SJCRH30 (cell line): Measurements from ENCODE around the gene PPM1E. TPM values are rescaled to one million over a fixed set of nuclear protein-coding genes. Genes with fewer than 3 reads are reported as not detected.

Experiments
- DNase-seq, 2 experiments: peaks; one replicate each; pipeline ENCODE4 v3.0.0-alpha.2; 2015 to 2020
- H3K27ac ChIP-seq: fragments of 250-450 bp; sonication (Bioruptor Pico); 2 replicates; pipeline ENCODE4 v1.5.1; 2020; ENCODE audit warnings: mild to moderate bottlenecking, moderate library complexity
- H3K27me3 ChIP-seq: fragments of 250-450 bp; sonication (Bioruptor Pico); 2 replicates; pipeline ENCODE4 v1.5.1; 2020; ENCODE audit warnings: mild to moderate bottlenecking, moderate library complexity
- H3K36me3 ChIP-seq: fragments of 250-450 bp; sonication (Bioruptor Pico); 2 replicates; pipeline ENCODE4 v1.5.1; 2020; ENCODE audit warnings: mild to moderate bottlenecking, moderate library complexity
- H3K4me1 ChIP-seq: fragments of 250-450 bp; sonication (Bioruptor Pico); 2 replicates; pipeline ENCODE4 v1.5.1; 2020; ENCODE audit warnings: mild to moderate bottlenecking, moderate library complexity
- H3K4me3 ChIP-seq: fragments of 250-450 bp; sonication (Bioruptor Pico); 2 replicates; pipeline ENCODE4 v1.5.1; 2020; ENCODE audit warnings: mild to moderate bottlenecking, moderate library complexity
- H3K9me3 ChIP-seq: fragments of 250-450 bp; sonication (Bioruptor Pico); replicated peaks from 2 replicates; pipeline ENCODE4 v1.5.1; 2020; ENCODE audit warnings: mild to moderate bottlenecking, moderate library complexity
- total RNA-seq: library from RNA; depleted of rRNA; stranded (reverse); fragments of >200 nt; shearing (Covaris generic); gene quantifications from 2 replicates; pipeline ENCODE4 v1.2.3, GENCODE V29; 2014

PPM1E gene
- total RNA-seq, 1 experiment from 2014 or later, result 3.2 TPM

GRCh38 chr17:58969156-58969555, 213.5 kb downstream of the PPM1E start:
- Histone ChIP-seq H3K27ac (no peak overlapping the region), H3K4me1 (no peaks in the 10 kb centered on the region), H3K27me3 (no peaks in the 10 kb centered on the region), H3K36me3 (no peaks in the 10 kb centered on the region), H3K4me3 (no peak overlapping the region), H3K9me3 (no peaks in the 10 kb centered on the region)
- no peak for DNase-seq

- H3K4me3 ChIP-seq, result no peak overlapping the region
- no peaks in the 10 kb centered on the region for H3K27me3 ChIP-seq
- DNase-seq, result no peak
- H3K27ac ChIP-seq, result no peak overlapping the region
- H3K36me3 ChIP-seq, result no peaks in the 10 kb centered on the region
- H3K9me3 ChIP-seq, result no peaks in the 10 kb centered on the region
- no peaks in the 10 kb centered on the region for H3K4me1 ChIP-seq
These were observed 214.0 kb downstream of the PPM1E start for GRCh38 chr17:58969612-58970011.

DNA sequence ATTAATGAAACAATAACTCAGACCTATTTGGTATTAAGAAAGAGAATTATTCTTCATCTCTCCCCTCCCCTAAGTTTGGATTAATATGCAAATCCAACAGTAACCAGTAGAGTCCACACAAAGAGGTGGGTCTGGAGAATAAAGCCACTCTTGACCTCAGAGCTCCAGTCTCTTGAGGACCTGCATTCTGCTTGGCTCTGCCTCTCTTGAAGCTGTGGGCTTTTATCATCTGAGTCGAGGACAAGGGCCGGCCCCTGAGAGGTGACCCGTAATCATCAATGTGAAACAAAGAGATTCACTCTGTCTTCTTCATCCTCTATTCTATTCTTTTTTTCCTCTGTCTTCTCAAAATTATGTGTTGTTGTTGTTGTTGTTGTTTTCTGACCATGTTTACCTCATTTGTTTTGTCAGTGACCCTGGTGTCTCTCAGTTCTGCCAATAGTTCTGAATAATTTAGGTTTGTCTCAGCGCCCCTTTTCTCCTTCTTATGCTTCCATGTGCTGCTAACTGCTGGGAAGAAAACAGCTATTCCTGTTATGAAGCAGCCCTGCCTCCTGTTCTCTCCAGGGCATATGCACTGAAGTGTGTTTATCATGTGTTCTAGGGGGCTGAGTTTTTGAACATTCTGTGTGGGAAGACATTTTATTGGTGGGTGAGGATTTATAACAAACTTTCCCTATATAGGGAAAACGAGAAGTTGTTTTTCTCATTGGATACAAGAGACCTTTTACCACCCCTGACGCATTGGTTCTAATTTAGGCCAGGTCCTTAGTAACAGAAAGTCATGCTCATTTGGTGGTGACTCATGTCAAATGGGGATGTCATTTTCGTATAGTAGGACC, 215.2 kb downstream of the PPM1E start:
- Histone ChIP-seq H3K36me3 (no peaks in the 10 kb centered on the region), H3K27me3 (no peaks in the 10 kb centered on the region), H3K4me3 (no peak overlapping the region), H3K27ac (no peak overlapping the region), H3K9me3 (no peaks in the 10 kb centered on the region), H3K4me1 (no peaks in the 10 kb centered on the region)
- no peak for DNase-seq

DNA sequence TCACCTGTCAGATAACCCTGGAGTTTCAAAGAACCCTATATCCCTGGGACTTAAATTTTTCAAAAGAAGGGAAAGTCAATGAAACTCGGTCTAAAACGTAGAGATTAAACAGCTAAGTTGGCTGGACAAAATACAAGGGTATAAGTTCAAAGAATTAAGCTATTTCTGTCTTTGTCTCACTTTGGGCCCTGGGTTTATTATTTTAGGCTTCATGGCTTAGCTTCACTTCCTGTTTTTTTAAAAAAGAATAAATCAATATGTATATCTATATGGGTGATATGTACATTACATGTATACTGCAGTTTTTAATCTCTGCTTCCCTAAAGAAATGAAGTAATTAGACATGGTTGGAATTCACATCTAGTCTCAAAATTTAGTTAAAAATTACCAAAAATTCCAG, 218.7 kb downstream of the PPM1E start:
- no peaks in the 10 kb centered on the region for H3K27me3 ChIP-seq
- H3K27ac ChIP-seq, result no peak overlapping the region
- no peaks in the 10 kb centered on the region for H3K4me1 ChIP-seq
- H3K9me3 ChIP-seq, result no peaks in the 10 kb centered on the region
- no peaks in the 10 kb centered on the region for H3K36me3 ChIP-seq
- H3K4me3 ChIP-seq, result no peak overlapping the region
- DNase-seq, result no peak

DNA sequence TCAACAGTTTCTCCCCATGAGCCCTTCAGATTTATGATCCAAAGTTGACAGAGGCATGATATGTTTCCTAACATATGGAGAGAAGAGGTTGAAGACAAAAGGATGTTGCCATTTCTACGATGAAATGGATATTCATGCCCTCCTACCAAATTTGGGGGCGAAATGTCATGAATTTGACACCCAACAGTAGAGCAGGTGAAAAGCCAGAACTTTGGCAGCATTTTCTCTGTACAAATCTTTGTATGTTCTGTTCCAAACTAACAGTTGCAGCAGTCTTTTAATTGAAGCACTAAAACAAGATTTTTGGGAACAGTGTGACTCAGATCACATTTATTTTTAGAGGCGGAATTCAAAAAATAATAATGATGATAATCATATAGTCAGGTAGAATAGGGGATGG, 220.9 kb downstream of the PPM1E start:
- no peak overlapping the region for H3K27ac ChIP-seq
- no peak for DNase-seq
- H3K4me1 ChIP-seq, result no peaks in the 10 kb centered on the region
- H3K36me3 ChIP-seq, result no peaks in the 10 kb centered on the region
- no peaks in the 10 kb centered on the region for H3K9me3 ChIP-seq
- no peak overlapping the region for H3K4me3 ChIP-seq
- H3K27me3 ChIP-seq, result no peaks in the 10 kb centered on the region

GRCh38 chr17:58980706-58981481, 225.2 kb downstream of the PPM1E start:
- H3K4me3 ChIP-seq, result no peak overlapping the region
- H3K27ac ChIP-seq, result no peak overlapping the region
- no peaks in the 10 kb centered on the region for H3K36me3 ChIP-seq
- H3K9me3 ChIP-seq, result no peaks in the 10 kb centered on the region
- H3K27me3 ChIP-seq, result no peaks in the 10 kb centered on the region
- DNase-seq, result no peak
- no peaks in the 10 kb centered on the region for H3K4me1 ChIP-seq

GRCh38 chr17:58982626-58983025, 227.0 kb downstream of the PPM1E start:
- Histone ChIP-seq H3K27me3 (no peaks in the 10 kb centered on the region), H3K27ac (no peak overlapping the region), H3K4me1 (no peaks in the 10 kb centered on the region), H3K9me3 (no peaks in the 10 kb centered on the region), H3K36me3 (no peaks in the 10 kb centered on the region), H3K4me3 (no peak overlapping the region)
- DNase-seq, result no peak

DNA sequence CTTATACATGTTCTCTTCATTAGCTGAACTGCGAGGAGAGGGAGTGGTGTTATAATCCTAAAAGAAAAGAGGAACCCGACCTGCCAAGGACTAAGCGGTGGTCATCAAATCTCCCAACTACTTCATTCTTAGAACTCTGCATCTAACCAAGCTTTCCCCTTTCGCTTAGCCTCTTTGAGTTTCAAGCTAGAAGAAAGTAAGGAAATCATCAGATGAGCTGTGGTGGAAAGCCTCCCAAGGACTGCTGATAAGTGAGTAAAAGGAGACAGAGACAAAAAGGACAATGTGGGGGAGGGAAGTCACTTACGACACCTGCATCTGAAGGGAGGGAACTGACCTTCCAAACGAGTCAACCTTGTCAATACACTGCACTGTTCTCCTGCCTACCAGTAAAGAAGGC, 229.7 kb downstream of the PPM1E start:
- Histone ChIP-seq H3K27me3 (no peaks in the 10 kb centered on the region), H3K9me3 (no peaks in the 10 kb centered on the region), H3K4me3 (no peak overlapping the region), H3K27ac (no peak overlapping the region), H3K4me1 (no peaks in the 10 kb centered on the region), H3K36me3 (no peaks in the 10 kb centered on the region)
- DNase-seq, result no peak

DNA sequence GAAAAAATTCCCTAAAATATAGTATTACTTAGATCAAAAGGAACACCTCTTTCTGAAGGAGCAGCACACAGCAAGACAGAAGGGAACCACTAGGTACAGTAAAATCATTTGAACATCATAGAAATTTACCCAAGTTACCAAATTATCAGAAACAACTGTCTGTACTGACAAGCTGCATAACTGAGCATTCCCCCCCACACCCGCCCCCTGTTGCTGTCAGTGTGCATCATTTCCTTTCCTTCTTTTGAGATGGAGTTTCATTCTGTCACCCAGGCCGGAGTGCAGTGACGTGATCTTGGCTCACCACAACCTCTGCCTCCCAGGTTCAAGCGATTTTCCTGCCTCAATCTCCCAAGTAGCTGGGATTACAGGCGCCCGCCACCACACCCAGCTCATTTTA, 230.3 kb downstream of the PPM1E start:
- Histone ChIP-seq H3K36me3 (no peaks in the 10 kb centered on the region), H3K27ac (no peak overlapping the region), H3K4me1 (no peaks in the 10 kb centered on the region), H3K27me3 (no peaks in the 10 kb centered on the region), H3K4me3 (no peak overlapping the region), H3K9me3 (no peaks in the 10 kb centered on the region)
- DNase-seq, result no peak

DNA sequence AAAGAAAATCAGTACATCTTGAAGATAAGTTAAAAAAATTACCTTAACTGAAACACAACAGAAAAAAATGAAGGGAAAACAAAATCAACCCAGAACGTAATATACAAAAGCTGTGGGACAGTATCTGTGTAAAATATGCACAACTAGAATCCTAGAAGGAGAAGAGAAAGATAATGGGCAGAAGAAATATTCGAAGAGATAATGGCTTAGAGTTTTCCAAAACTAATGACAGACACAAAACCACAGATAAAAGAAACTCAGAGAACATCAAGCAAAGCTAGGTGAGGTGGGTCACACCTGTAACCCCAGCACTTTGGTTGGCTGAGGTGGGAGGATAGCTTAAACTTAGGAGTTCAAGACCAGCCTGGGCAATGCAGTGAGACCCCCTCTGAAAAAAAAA, 234.0 kb downstream of the PPM1E start:
- Histone ChIP-seq H3K4me1 (no peaks in the 10 kb centered on the region), H3K27ac (no peak overlapping the region), H3K36me3 (no peaks in the 10 kb centered on the region)

DNA sequence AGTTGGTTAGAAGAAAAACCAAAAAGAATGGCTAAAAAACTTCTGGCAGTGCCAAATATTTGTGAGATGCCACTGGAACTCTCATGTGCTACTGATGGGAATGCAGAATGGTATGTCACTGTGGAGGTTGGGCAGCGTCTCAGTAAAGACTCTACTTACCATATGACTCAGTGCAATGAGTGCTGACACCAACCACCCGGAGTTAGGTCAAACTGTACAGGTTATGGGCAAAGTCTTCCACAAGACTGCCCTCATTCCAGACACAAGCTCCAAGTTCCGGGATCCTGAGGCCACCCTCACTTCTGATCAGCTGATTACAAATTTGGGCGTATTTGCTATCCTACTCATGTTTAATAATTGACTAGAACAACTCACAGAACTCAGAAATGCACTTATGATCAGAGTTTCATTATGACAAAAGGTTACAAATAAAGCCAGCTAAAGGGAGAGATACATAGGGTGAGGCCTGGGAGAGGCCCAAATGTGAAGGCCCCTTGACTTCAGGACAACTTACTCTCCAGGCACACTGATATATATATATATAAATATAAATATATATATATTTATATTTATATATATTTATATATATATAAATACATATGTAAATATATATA, 236.2 kb downstream of the PPM1E start:
- no peak overlapping the region for H3K27ac ChIP-seq
- no peak for DNase-seq

More for the DNA sequence above, 234.0 kb downstream of the PPM1E start:
- no peak for DNase-seq
- no peaks in the 10 kb centered on the region for H3K27me3 ChIP-seq
- no peaks in the 10 kb centered on the region for H3K9me3 ChIP-seq
- no peak overlapping the region for H3K4me3 ChIP-seq

GRCh38 chr17:58993311-58993710, 237.7 kb downstream of the PPM1E start:
- no peak for DNase-seq
- Histone ChIP-seq H3K36me3 (no peaks in the 10 kb centered on the region), H3K9me3 (no peaks in the 10 kb centered on the region), H3K4me3 (no peak overlapping the region), H3K27me3 (no peaks in the 10 kb centered on the region), H3K4me1 (no peaks in the 10 kb centered on the region), H3K27ac (no peak overlapping the region)

More for the DNA sequence above, 236.2 kb downstream of the PPM1E start:
- Histone ChIP-seq H3K36me3 (no peaks in the 10 kb centered on the region), H3K27me3 (no peaks in the 10 kb centered on the region), H3K9me3 (no peaks in the 10 kb centered on the region), H3K4me1 (no peaks in the 10 kb centered on the region), H3K4me3 (no peak overlapping the region)

- Histone ChIP-seq H3K4me3 (no peak overlapping the region), H3K36me3 (peaks cover 7% of the 10 kb centered on the region), H3K4me1 (no peaks in the 10 kb centered on the region), H3K27me3 (no peaks in the 10 kb centered on the region), H3K27ac (no peak overlapping the region), H3K9me3 (no peaks in the 10 kb centered on the region)
- no peak for DNase-seq
These were observed 239.7 kb downstream of the PPM1E start for GRCh38 chr17:58995247-58995940.

- H3K4me1 ChIP-seq, result no peaks in the 10 kb centered on the region
- no peaks in the 10 kb centered on the region for H3K9me3 ChIP-seq
- no peak overlapping the region for H3K27ac ChIP-seq
- no peak overlapping the region for H3K4me3 ChIP-seq
- no peak for DNase-seq
- no peaks in the 10 kb centered on the region for H3K27me3 ChIP-seq
- H3K36me3 ChIP-seq, result peaks cover 7% of the 10 kb centered on the region
These were observed 241.3 kb downstream of the PPM1E start for GRCh38 chr17:58996968-58997367.
